GM12878 (cell line): ENCODE measurements around the gene LMO2. TPM values are rescaled to one million over a fixed set of nuclear protein-coding genes. Genes with fewer than 3 reads are reported as not detected.

Source experiments
- ATAC-seq: fragments of 200-7000 bp; cut with Tn5 transposase; 3 replicates; pipeline ENCODE4 v1.9.1; 2020; ENCODE audit warnings: mild to moderate bottlenecking, moderate library complexity
- BruUV-seq: library from RNA; stranded (reverse); fragments of 400-500 nt; replicated peaks from 2 replicates; lab custom pipeline; 2021; lab: Mats Ljungman, UMichigan
- CTCF ChIA-PET: fragments of 300-600 bp; sonication (Branson Sonifier 250); formaldehyde crosslinking; extraction: SDS; loops from one replicate; lab custom pipeline; 2021; ENCODE audit warnings: inconsistent platforms; lab: Yijun Ruan, JAX
- POLR2A ChIA-PET: fragments of 350-600 bp; formaldehyde crosslinking; extraction: SDS; loops from one replicate; lab custom pipeline; 2021; ENCODE audit warnings: inconsistent platforms; lab: Charles Lee
- RAD21 ChIA-PET: fragments of 300-600 bp; sonication (Branson Sonifier 250); formaldehyde crosslinking; loops from one replicate; lab custom pipeline; 2023; ENCODE audit warnings: antibody characterized with exemption; ENCODE audit not compliant: unreplicated experiment; lab: Charles Lee
- SMC1A ChIA-PET: fragments of 300-600 bp; sonication (Branson Sonifier 250); formaldehyde crosslinking; loops from one replicate; lab custom pipeline; 2023; ENCODE audit not compliant: unreplicated experiment, uncharacterized antibody; lab: Charles Lee
- DNase-seq: peaks from one replicate; pipeline ENCODE4 v3.0.0-alpha.2; 2011; ENCODE audit warnings: low read depth, low spot score
- FAIRE-seq: peaks from 3 replicates; lab custom pipeline; 2011; peaks lifted over from hg19 to GRCh38; lab: Jason Lieb, UNC
- H2AFZ ChIP-seq: 2 replicates; pipeline ENCODE4 v1.6.0; 2011; ENCODE audit warnings: low read depth, low read length, control low read depth; ENCODE audit not compliant: control insufficient read depth
- H3K27ac ChIP-seq: 2 replicates; pipeline ENCODE4 v1.5.1; 2011; ENCODE audit warnings: control low read depth; ENCODE audit not compliant: control insufficient read depth, insufficient read depth
- H3K27me3 ChIP-seq, 2 experiments: replicated peaks in 1 of 2; 2 replicates each; pipeline versions ENCODE4 v1.6.0 to v1.6.1; 2011; ENCODE audit warnings: low read length in 1 of 2; ENCODE audit not compliant: control insufficient read depth in 2 of 2, insufficient read depth in 2 of 2
- H3K36me3 ChIP-seq, 2 experiments: 2 replicates each; pipeline ENCODE4 v1.5.1; 2011; ENCODE audit warnings: low read length in 1 of 2; ENCODE audit not compliant: control insufficient read depth in 2 of 2, insufficient read depth in 2 of 2
- H3K4me1 ChIP-seq: 2 replicates; pipeline ENCODE4 v1.6.1; 2011; ENCODE audit warnings: mild to moderate bottlenecking, low read length, moderate library complexity, mixed read lengths; ENCODE audit not compliant: control insufficient read depth, insufficient read depth
- H3K4me2 ChIP-seq: 2 replicates; pipeline ENCODE4 v1.6.0; 2011; ENCODE audit warnings: control low read depth; ENCODE audit not compliant: control insufficient read depth, insufficient read depth
- H3K4me3 ChIP-seq: fragments of 200-600 bp; sonication (generic); 2 replicates; pipeline ENCODE4 v1.5.1; 2016
- H3K79me2 ChIP-seq: 2 replicates; pipeline ENCODE4 v1.6.0; 2011; ENCODE audit warnings: low read length; ENCODE audit not compliant: control insufficient read depth, insufficient read depth
- H3K9ac ChIP-seq: 2 replicates; pipeline ENCODE4 v1.8.0; 2011; ENCODE audit warnings: low read length, control low read depth, mixed read lengths; ENCODE audit not compliant: control insufficient read depth, insufficient read depth
- H3K9me3 ChIP-seq: replicated peaks from 3 replicates; pipeline ENCODE4 v1.5.1; 2011; ENCODE audit warnings: mild to moderate bottlenecking, low read length; ENCODE audit not compliant: control insufficient read depth, insufficient read depth
- H4K20me1 ChIP-seq: 2 replicates; pipeline ENCODE4 v1.6.0; 2011; ENCODE audit not compliant: control insufficient read depth, insufficient read depth
- BCL11A ChIP-seq: IDR thresholded peaks from 2 replicates; pipeline ENCODE4 v1.6.1; 2011; ENCODE audit warnings: low read depth, low read length
- BCL3 ChIP-seq: IDR thresholded peaks from 2 replicates; pipeline ENCODE4 v1.6.1; 2011; ENCODE audit warnings: borderline replicate concordance, low read depth, mild to moderate bottlenecking, moderate library complexity, low read length; ENCODE audit not compliant: insufficient read depth, poor library complexity, severe bottlenecking
- BHLHE40 ChIP-seq, 2 experiments: fragments of 450-650 bp in 1 of 2; IDR thresholded peaks; 2 replicates each; pipeline ENCODE4 v1.6.1; 2011 to 2017; ENCODE audit warnings: low read depth in 2 of 2, borderline replicate concordance in 1 of 2, improper control_type of control experiment in 1 of 2, low read length in 1 of 2, mild to moderate bottlenecking in 1 of 2
- EED ChIP-seq: sonication (generic); IDR thresholded peaks from 2 replicates; pipeline ENCODE4 v1.6.1; 2016; ENCODE audit warnings: antibody characterized with exemption, low read depth
- FOS ChIP-seq: IDR thresholded peaks from 3 replicates; pipeline ENCODE4 v1.6.1; 2011; ENCODE audit warnings: borderline replicate concordance; ENCODE audit not compliant: insufficient read length; ENCODE audit errors: extremely low read depth
- RCOR1 ChIP-seq: conservative IDR thresholded peaks from 2 replicates; pipeline ENCODE4 v1.6.1; 2012; ENCODE audit warnings: low read depth, low read length, improper control_type of control experiment
- RUNX3 ChIP-seq: IDR thresholded peaks from 2 replicates; pipeline ENCODE4 v1.6.1; 2012; ENCODE audit warnings: low read length, inconsistent platforms
- SMAD1 ChIP-seq: fragments of 450-650 bp; IDR thresholded peaks from 2 replicates; pipeline ENCODE4 v1.6.1; 2018; ENCODE audit warnings: mild to moderate bottlenecking, low read depth; ENCODE audit not compliant: partially characterized antibody
- TAF1 ChIP-seq: IDR thresholded peaks from 2 replicates; pipeline ENCODE4 v1.6.1; 2011; ENCODE audit warnings: mild to moderate bottlenecking, low read depth, low read length, borderline replicate concordance
- WRNIP1 ChIP-seq: IDR thresholded peaks from 2 replicates; pipeline ENCODE4 v1.6.1; 2011; ENCODE audit warnings: low read depth, low read length, improper control_type of control experiment, borderline replicate concordance
- ZBTB4 ChIP-seq: fragments of 450-650 bp; formaldehyde crosslinking; IDR thresholded peaks from 2 replicates; pipeline ENCODE4 v1.4.0; 2022; ENCODE audit warnings: mild to moderate bottlenecking, moderate library complexity
- ZBTB40 ChIP-seq: fragments of 450-650 bp; IDR thresholded peaks from 2 replicates; pipeline ENCODE4 v1.6.1; 2016; ENCODE audit warnings: mild to moderate bottlenecking, moderate library complexity, borderline replicate concordance
- ZNF207 ChIP-seq: fragments of 450-650 bp; IDR thresholded peaks from 2 replicates; pipeline ENCODE4 v1.6.1; 2014; ENCODE audit warnings: antibody characterized with exemption, mild to moderate bottlenecking, borderline replicate concordance
- ZNF274 ChIP-seq: IDR thresholded peaks from one replicate; pipeline ENCODE4 v1.8.0; 2011; ENCODE audit not compliant: insufficient read length, insufficient read depth
- ZSCAN29 ChIP-seq: fragments of 450-650 bp; IDR thresholded peaks from 2 replicates; pipeline ENCODE4 v1.6.1; 2017; ENCODE audit warnings: mild to moderate bottlenecking, moderate library complexity
- WGBS: methylation state at CpG from one replicate; pipeline ENCODE4 v1.1.6; 2016; ENCODE audit warnings: low lambda C conversion rate; ENCODE audit not compliant: insufficient replicate concordance, insufficient coverage; ENCODE audit errors: missing lambda C conversion rate; 5-methylcytosine and 5-hydroxymethylcytosine counted together
- in situ Hi-C: fragments of 300-500 bp; cut with MboI; formaldehyde crosslinking; loops from 9 replicates; pipeline ENCODE4 v1.14.3; 2018; ENCODE audit warnings: mixed read lengths
- intact Hi-C: fragments of 100-400 bp; cut with micrococcal nuclease; formaldehyde crosslinking; loops from one replicate; pipeline ENCODE4 v1.14.2; 2022; ENCODE audit not compliant: unreplicated experiment
- polyA plus RNA-seq, 11 experiments: library from polyadenylated mRNA; depleted of rRNA in 4 of 11; unstranded in 6 of 11; stranded (reverse) in 5 of 11; fragments of >200 nt; fragmentation: Nextera tagmentation in 4 of 11; fragmentation: Illumina TruSeq in 1 of 11; extraction: Ambion mirVana in 4 of 11; extraction: Trizol in 1 of 11; gene quantifications; 1 replicate in 1 of 11; 2 replicates in 10 of 11; pipeline versions ENCODE4 v1.2.1 to v1.2.3, GENCODE V29; 2011 to 2016; ENCODE audit warnings: inconsistent platforms in 2 of 11, missing spikeins in 2 of 11, low read depth in 1 of 11
- total RNA-seq, 4 experiments: library from RNA; depleted of rRNA in 3 of 4; stranded (reverse); fragments of >200 nt in 3 of 4; fragmentation: Illumina TruSeq in 1 of 4; extraction: Trizol in 1 of 4; gene quantifications; 2 replicates each; pipeline versions ENCODE4 v1.2.1 to v1.2.3, GENCODE V29; 2013 to 2021

Gene LMO2
- total and polyA plus RNA-seq, 10 of the 15 experiments (the other 5 are each of a cell fraction or from before 2014, with no cell fraction given) = 0.29 to 1.9 (median 1.1) TPM; not detected in 1

GRCh38 chr11:33900159-33900840 lies 8.4 kb upstream of the LMO2 start:
- ChIA-PET RAD21 (no interaction called here), POLR2A (no interaction called here), SMC1A (no interaction called here), CTCF (interaction anchor here (1.0 kb wide), 1 partner anchor 19 kb away, joined by 3 read pairs; no protein-coding TSS in a partner anchor)
- ATAC-seq = peak; percentile 25; the same call in 1 of the 3 replicates
- no peak for DNase-seq
- Histone ChIP-seq H3K4me1 (peaks cover 11% of the 10 kb centered on the region), H3K36me3 (no peaks in the 10 kb centered on the region), H3K9me3 (no peaks in the 10 kb centered on the region; the same call in 2 of the 3 replicates), H2AFZ (peak overlapping the region; percentile 57; the same call in 1 of the 2 replicates), H3K9ac (no peak overlapping the region), H3K4me3 (no peak overlapping the region), H4K20me1 (no peaks in the 10 kb centered on the region), H3K27me3 (no peaks in the 10 kb centered on the region), H3K27ac (no peak overlapping the region), H3K79me2 (no peaks in the 10 kb centered on the region), H3K4me2 (peak overlapping the region; percentile 39; the same call in 1 of the 2 replicates)
- 4% methylated on average over 7 of the region's 7 CpGs for WGBS
- intact Hi-C loops = no loop called here
- no TSS peak for BruUV-seq
- in situ Hi-C loops = no loop called here
- no peak for FAIRE-seq
- TF ChIP-seq ZBTB4 (CRISPR knock-in tag) (no peak), WRNIP1 (no peak), ZNF207 (no peak), EED (no peak), TAF1 (no peak), BCL11A (no peak), RUNX3 (no peak), BCL3 (no peak), SMAD1 (no peak), ZNF274 (no peak), ZSCAN29 (no peak), RCOR1 (no peak), BHLHE40 (IDR thresholded peaks at IDR 0.05; ENCODE audit: borderline replicate concordance in 1 of 2, low read depth in 2 of 2, low read length in 1 of 2) (no peak), ZBTB40 (no peak), FOS (no peak)
